ENCODE results near the gene CHCHD3. TPM values are rescaled to one million over a fixed set of nuclear protein-coding genes. Genes with fewer than 3 reads are reported as not detected.

The CHCHD3 gene
- total RNA-seq, 1 donor from 2014 or later = 50.6 TPM

- no peaks in the 10 kb centered on the region for H3K27me3 ChIP-seq
- TF ChIP-seq POLR2AphosphoS5 (IDR thresholded peaks at IDR 0.05; ENCODE audit: insufficient read depth in 1 of 2, low read depth in 1 of 2) (no peak), POLR2A (IDR thresholded peaks at IDR 0.05) (no peak)
- TF ChIP-seq, protein P1, sequence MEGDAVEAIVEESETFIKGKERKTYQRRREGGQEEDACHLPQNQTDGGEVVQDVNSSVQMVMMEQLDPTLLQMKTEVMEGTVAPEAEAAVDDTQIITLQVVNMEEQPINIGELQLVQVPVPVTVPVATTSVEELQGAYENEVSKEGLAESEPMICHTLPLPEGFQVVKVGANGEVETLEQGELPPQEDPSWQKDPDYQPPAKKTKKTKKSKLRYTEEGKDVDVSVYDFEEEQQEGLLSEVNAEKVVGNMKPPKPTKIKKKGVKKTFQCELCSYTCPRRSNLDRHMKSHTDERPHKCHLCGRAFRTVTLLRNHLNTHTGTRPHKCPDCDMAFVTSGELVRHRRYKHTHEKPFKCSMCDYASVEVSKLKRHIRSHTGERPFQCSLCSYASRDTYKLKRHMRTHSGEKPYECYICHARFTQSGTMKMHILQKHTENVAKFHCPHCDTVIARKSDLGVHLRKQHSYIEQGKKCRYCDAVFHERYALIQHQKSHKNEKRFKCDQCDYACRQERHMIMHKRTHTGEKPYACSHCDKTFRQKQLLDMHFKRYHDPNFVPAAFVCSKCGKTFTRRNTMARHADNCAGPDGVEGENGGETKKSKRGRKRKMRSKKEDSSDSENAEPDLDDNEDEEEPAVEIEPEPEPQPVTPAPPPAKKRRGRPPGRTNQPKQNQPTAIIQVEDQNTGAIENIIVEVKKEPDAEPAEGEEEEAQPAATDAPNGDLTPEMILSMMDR (IDR thresholded peaks at IDR 0.05) = no peak
Measured at GRCh38 chr7:132847376-132847775, 234.5 kb downstream of the CHCHD3 start.

DNA sequence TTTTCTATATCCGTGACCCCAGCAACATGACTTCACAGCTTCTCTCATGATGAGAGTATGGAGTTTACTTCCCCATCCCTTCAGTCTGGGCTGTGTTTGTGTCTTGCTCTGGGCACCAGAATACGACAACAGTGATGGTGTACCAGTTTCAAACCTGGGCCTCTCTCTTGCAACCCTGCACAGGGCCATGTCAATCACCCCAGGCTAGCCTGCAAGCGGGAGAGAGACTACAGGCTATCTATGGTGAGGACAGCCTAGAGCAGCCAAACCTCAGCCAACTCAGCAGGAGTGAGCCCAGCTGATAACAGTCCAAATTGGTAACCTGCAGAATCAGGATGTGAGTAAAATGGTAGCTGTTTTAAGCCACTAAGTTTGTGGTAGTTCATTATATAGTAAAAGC, 235.8 kb downstream of the CHCHD3 start:
- Histone ChIP-seq H3K27me3 (no peaks in the 10 kb centered on the region), H3K27ac (no peak overlapping the region), H3K4me1 (no peaks in the 10 kb centered on the region), H3K36me3 (no peaks in the 10 kb centered on the region), H3K4me3 (no peak overlapping the region), H3K9me3 (no peaks in the 10 kb centered on the region)
- intact Hi-C loops (cut with DNase I) = no loop called here
- no peak for DNase-seq (ENCODE audit: extremely low spot score in 2 of 2)
- TF ChIP-seq POLR2A (IDR thresholded peaks at IDR 0.05) (no peak), POLR2AphosphoS5 (IDR thresholded peaks at IDR 0.05; ENCODE audit: insufficient read depth in 1 of 2, low read depth in 1 of 2) (no peak)

More at GRCh38 chr7:132847376-132847775, 234.5 kb downstream of the CHCHD3 start:
- Histone ChIP-seq H3K27ac (no peak overlapping the region), H3K9me3 (no peaks in the 10 kb centered on the region), H3K4me1 (no peaks in the 10 kb centered on the region), H3K36me3 (no peaks in the 10 kb centered on the region), H3K4me3 (no peak overlapping the region)
- no peak for DNase-seq (ENCODE audit: extremely low spot score in 2 of 2)
- intact Hi-C loops (cut with DNase I) = no loop called here

- no peaks in the 10 kb centered on the region for H3K36me3 ChIP-seq
- no peaks in the 10 kb centered on the region for H3K9me3 ChIP-seq
- no peak overlapping the region for H3K27ac ChIP-seq
- H3K27me3 ChIP-seq = no peaks in the 10 kb centered on the region
- intact Hi-C loops (cut with DNase I) = no loop called here
- TF ChIP-seq POLR2A (IDR thresholded peaks at IDR 0.05) (no peak), POLR2AphosphoS5 (IDR thresholded peaks at IDR 0.05; ENCODE audit: insufficient read depth in 1 of 2, low read depth in 1 of 2) (no peak)
- TF ChIP-seq, protein P1 (IDR thresholded peaks at IDR 0.05) = no peak
- no peak overlapping the region for H3K4me3 ChIP-seq
- no peaks in the 10 kb centered on the region for H3K4me1 ChIP-seq
- DNase-seq (ENCODE audit: extremely low spot score in 2 of 2) = no peak
Measured at GRCh38 chr7:132842478-132842877, 239.4 kb downstream of the CHCHD3 start.

DNA sequence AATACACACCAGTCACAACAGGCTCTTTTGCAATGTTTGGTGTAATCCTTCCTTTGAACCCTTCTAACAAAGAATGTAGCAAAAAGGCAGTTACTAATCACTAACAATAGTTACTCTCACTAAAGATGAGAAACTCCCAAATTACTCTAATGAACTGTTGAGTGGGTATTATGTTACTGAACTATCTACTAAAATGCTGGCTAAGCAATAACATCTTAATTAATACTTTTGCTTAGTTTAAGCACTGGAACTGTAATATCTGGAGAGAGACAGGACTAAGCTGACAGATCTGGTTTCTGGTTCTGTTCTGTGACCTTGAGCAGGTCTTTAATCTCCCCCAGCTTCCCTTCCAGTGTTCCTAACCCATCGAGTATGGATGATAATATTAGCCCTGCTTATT, 241.7 kb downstream of the CHCHD3 start:
- TF ChIP-seq POLR2AphosphoS5 (IDR thresholded peaks at IDR 0.05; ENCODE audit: insufficient read depth in 1 of 2, low read depth in 1 of 2) = no peak
- TF ChIP-seq, protein P1 (IDR thresholded peaks at IDR 0.05) = no peak
- no peak for TF ChIP-seq POLR2A (IDR thresholded peaks at IDR 0.05)
- Histone ChIP-seq H3K9me3 (no peaks in the 10 kb centered on the region), H3K27me3 (no peaks in the 10 kb centered on the region), H3K27ac (no peak overlapping the region), H3K36me3 (no peaks in the 10 kb centered on the region), H3K4me1 (no peaks in the 10 kb centered on the region), H3K4me3 (no peak overlapping the region)
- DNase-seq (ENCODE audit: extremely low spot score in 2 of 2) = no peak
- intact Hi-C loops (cut with DNase I) = no loop called here

GRCh38 chr7:132838313-132838712, 243.6 kb downstream of the CHCHD3 start:
- TF ChIP-seq POLR2A (IDR thresholded peaks at IDR 0.05) (no peak), POLR2AphosphoS5 (IDR thresholded peaks at IDR 0.05; ENCODE audit: insufficient read depth in 1 of 2, low read depth in 1 of 2) (no peak)
- TF ChIP-seq, protein P1 (IDR thresholded peaks at IDR 0.05) = no peak
- H3K4me3 ChIP-seq = no peak overlapping the region
- no peaks in the 10 kb centered on the region for H3K9me3 ChIP-seq
- DNase-seq (ENCODE audit: extremely low spot score in 2 of 2) = no peak
- no peaks in the 10 kb centered on the region for H3K36me3 ChIP-seq
- no peak overlapping the region for H3K27ac ChIP-seq
- intact Hi-C loops (cut with DNase I) = no loop called here
- H3K4me1 ChIP-seq = no peaks in the 10 kb centered on the region
- no peaks in the 10 kb centered on the region for H3K27me3 ChIP-seq

Measured in vagina (tissue), 2 donors.